ENCODE measurements around the gene PARVG. TPM values are rescaled to one million over a fixed set of nuclear protein-coding genes. Genes with fewer than 3 reads are reported as not detected.

PARVG gene
- total RNA-seq, 4 donors from 2014 or later, result 7.1 to 16.2 (median 11.2) TPM

DNA sequence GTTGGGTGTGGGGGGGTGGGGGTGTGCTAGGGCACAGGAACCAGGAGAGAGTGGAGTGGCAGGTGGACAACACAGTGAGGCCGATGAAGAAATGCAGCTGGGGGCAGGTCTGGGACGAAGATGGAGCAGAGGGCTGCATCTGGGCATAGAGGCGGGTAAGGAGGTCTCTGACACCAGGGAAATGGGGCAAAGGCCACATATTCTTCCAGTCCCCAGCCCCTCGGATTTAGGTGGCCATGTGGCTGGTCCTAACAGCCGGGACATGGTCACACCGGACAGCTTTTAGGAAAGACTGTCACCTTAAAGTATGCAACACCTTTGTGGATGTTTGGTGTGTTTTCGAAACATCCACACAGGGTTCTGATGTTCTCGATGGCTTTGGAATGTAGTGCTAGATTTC, 5.0 kb upstream of the PARVG start:
- Histone ChIP-seq H3K9me3 (no peaks in the 10 kb centered on the region), H3K36me3 (peaks cover 0 to 7% (median 1%) of the 10 kb centered on the region in 4 donors), H3K27ac (replicated peaks in 1 of 4) (no peak overlapping the region), H3K27me3 (no peaks in the 10 kb centered on the region), H3K4me3 (no peak overlapping the region), H3K4me1 (peaks cover 0 to 3% (median 0%) of the 10 kb centered on the region in 4 donors)
- TF ChIP-seq CTCF (IDR thresholded peaks at IDR 0.05) (no peak), EP300 (IDR thresholded peaks at IDR 0.05) (no peak), POLR2A (IDR thresholded peaks at IDR 0.05; ENCODE audit: low read depth) (no peak), POLR2AphosphoS5 (IDR thresholded peaks at IDR 0.05) (no peak)
- 85% methylated on average over 8 of the region's 8 CpGs for WGBS
- intact Hi-C loops (cut with DNase I), result no loop called here
- DNase-seq (ENCODE audit: extremely low spot score), result no peak

GRCh38 chr22:44179196-44179988, 1.3 kb upstream of the PARVG start:
- no peak overlapping the region for H3K4me3 ChIP-seq
- intact Hi-C loops (cut with DNase I), result no loop called here
- no peak for DNase-seq (ENCODE audit: extremely low spot score)
- TF ChIP-seq POLR2A (IDR thresholded peaks at IDR 0.05; ENCODE audit: low read depth) (no peak), EP300 (IDR thresholded peaks at IDR 0.05) (no peak), POLR2AphosphoS5 (IDR thresholded peaks at IDR 0.05) (no peak), CTCF (IDR thresholded peaks at IDR 0.05) (no peak)
- H3K4me1 ChIP-seq, result peaks cover 0 to 3% (median 0%) of the 10 kb centered on the region in 4 donors
- H3K9me3 ChIP-seq, result no peaks in the 10 kb centered on the region
- no peaks in the 10 kb centered on the region for H3K36me3 ChIP-seq
- no peak overlapping the region for H3K27ac ChIP-seq (replicated peaks in 1 of 4)
- 46% methylated on average over 10 of the region's 10 CpGs for WGBS
- H3K27me3 ChIP-seq, result peaks cover 0 to 33% (median 0%) of the 10 kb centered on the region in 4 donors

- DNase-seq (ENCODE audit: extremely low spot score), result no peak
- Histone ChIP-seq H3K36me3 (no peaks in the 10 kb centered on the region), H3K27ac (replicated peaks in 1 of 4) (no peak overlapping the region), H3K9me3 (no peaks in the 10 kb centered on the region), H3K4me3 (no peak overlapping the region), H3K4me1 (peaks cover 0 to 3% (median 0%) of the 10 kb centered on the region in 4 donors), H3K27me3 (peaks cover 0 to 33% (median 0%) of the 10 kb centered on the region in 4 donors)
- WGBS, result 93% methylated on average over 5 of the region's 6 CpGs
- intact Hi-C loops (cut with DNase I), result no loop called here
- TF ChIP-seq CTCF (IDR thresholded peaks at IDR 0.05) (no peak), EP300 (IDR thresholded peaks at IDR 0.05) (no peak), POLR2AphosphoS5 (IDR thresholded peaks at IDR 0.05) (no peak), POLR2A (IDR thresholded peaks at IDR 0.05; ENCODE audit: low read depth) (no peak)
Observed at GRCh38 chr22:44179989-44180705, 578 bp upstream of the PARVG start.

GRCh38 chr22:44181033-44181911, 547 bp downstream of the PARVG start:
- intact Hi-C loops (cut with DNase I), result no loop called here
- no peak for DNase-seq (ENCODE audit: extremely low spot score)
- Histone ChIP-seq H3K36me3 (no peaks in the 10 kb centered on the region), H3K27ac (replicated peaks in 1 of 4) (peak overlapping the region; percentile 41 to 57 (median 48)), H3K4me1 (peaks cover 0 to 3% (median 0%) of the 10 kb centered on the region in 4 donors), H3K27me3 (peaks cover 0 to 42% (median 0%) of the 10 kb centered on the region in 4 donors), H3K9me3 (no peaks in the 10 kb centered on the region), H3K4me3 (peak overlapping the region; percentile 14 to 49 (median 34))
- 72% methylated on average over 23 of the region's 40 CpGs for WGBS
- no peak for TF ChIP-seq POLR2AphosphoS5 (IDR thresholded peaks at IDR 0.05)

Measured in esophagus muscularis mucosa (tissue), 4 donors.